Liver (tissue), 3 donors: ENCODE results near the gene BEST2.

Experiments used
- ATF3 ChIP-seq: IDR thresholded peaks from 2 replicates; pipeline ENCODE4 v1.6.1; 2016; ENCODE audit warnings: antibody characterized with exemption
- CTCF ChIP-seq: fragments of 150-350 bp; IDR thresholded peaks from 2 replicates; pipeline ENCODE4 v1.5.1; 2017; ENCODE audit warnings: improper control_type of control experiment, low read depth, low read length; ENCODE audit not compliant: missing input control
- EGR1 ChIP-seq, 2 donors: IDR thresholded peaks; 2 replicates each; pipeline ENCODE4 v1.6.1; 2016 to 2018; ENCODE audit warnings: antibody characterized with exemption in 2 of 2, low read depth in 2 of 2
- JUND ChIP-seq, 2 donors: IDR thresholded peaks; 2 replicates each; pipeline ENCODE4 v1.6.1; 2016; ENCODE audit warnings: antibody characterized with exemption in 2 of 2
- RAD21 ChIP-seq, 2 donors: IDR thresholded peaks; 2 replicates each; pipeline ENCODE4 v1.6.1; 2016; ENCODE audit warnings: antibody characterized with exemption in 2 of 2, mild to moderate bottlenecking in 2 of 2
- REST ChIP-seq: IDR thresholded peaks from 2 replicates; pipeline ENCODE4 v1.6.1; 2016; ENCODE audit warnings: antibody characterized with exemption, mild to moderate bottlenecking
- TAF1 ChIP-seq: conservative IDR thresholded peaks from 2 replicates; pipeline ENCODE4 v1.6.1; 2016; ENCODE audit warnings: antibody characterized with exemption, mild to moderate bottlenecking
- TF ChIP-seq, protein P1 (sequence below): IDR thresholded peaks from 2 replicates; pipeline ENCODE4 v1.6.1; 2016; ENCODE audit warnings: antibody characterized with exemption
- TF ChIP-seq, protein P2 (sequence below): IDR thresholded peaks from 2 replicates; pipeline ENCODE4 v1.6.1; 2016; ENCODE audit warnings: antibody characterized with exemption
- donor health status: healthy.
- donor health status: healthy.

GRCh38 chr19:12706332-12706718 is 45.3 kb upstream of the BEST2 start:
- no peak for TF ChIP-seq CTCF
- TF ChIP-seq, protein P1, sequence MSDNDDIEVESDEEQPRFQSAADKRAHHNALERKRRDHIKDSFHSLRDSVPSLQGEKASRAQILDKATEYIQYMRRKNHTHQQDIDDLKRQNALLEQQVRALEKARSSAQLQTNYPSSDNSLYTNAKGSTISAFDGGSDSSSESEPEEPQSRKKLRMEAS = no peak
- no peak for TF ChIP-seq JUND (IDR thresholded peaks at IDR 0.05)
- TF ChIP-seq REST = no peak
- TF ChIP-seq EGR1 (IDR thresholded peaks at IDR 0.05; ENCODE audit: low read depth in 2 of 2) = no peak
- TF ChIP-seq TAF1 = no peak
- no peak for TF ChIP-seq ATF3
- TF ChIP-seq, protein P2, sequence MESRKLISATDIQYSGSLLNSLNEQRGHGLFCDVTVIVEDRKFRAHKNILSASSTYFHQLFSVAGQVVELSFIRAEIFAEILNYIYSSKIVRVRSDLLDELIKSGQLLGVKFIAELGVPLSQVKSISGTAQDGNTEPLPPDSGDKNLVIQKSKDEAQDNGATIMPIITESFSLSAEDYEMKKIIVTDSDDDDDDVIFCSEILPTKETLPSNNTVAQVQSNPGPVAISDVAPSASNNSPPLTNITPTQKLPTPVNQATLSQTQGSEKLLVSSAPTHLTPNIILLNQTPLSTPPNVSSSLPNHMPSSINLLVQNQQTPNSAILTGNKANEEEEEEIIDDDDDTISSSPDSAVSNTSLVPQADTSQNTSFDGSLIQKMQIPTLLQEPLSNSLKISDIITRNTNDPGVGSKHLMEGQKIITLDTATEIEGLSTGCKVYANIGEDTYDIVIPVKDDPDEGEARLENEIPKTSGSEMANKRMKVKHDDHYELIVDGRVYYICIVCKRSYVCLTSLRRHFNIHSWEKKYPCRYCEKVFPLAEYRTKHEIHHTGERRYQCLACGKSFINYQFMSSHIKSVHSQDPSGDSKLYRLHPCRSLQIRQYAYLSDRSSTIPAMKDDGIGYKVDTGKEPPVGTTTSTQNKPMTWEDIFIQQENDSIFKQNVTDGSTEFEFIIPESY = no peak
- TF ChIP-seq RAD21 (IDR thresholded peaks at IDR 0.05) = no peak
